ENCODE measurements around the gene CHMP5.

GRCh38 chr9:33248606-33249005, 16.2 kb upstream of the CHMP5 start:
- no peak for TF ChIP-seq RAD21 (IDR thresholded peaks at IDR 0.05; ENCODE audit: low read length)
- no peak for TF ChIP-seq CTCF (IDR thresholded peaks at IDR 0.05)
- no peak for TF ChIP-seq CHD2 (IDR thresholded peaks at IDR 0.05; ENCODE audit: low read length, partially characterized antibody)
- TF ChIP-seq RFX5 (IDR thresholded peaks at IDR 0.05; ENCODE audit: low read length), result no peak
- no peak for TF ChIP-seq MAX (IDR thresholded peaks at IDR 0.05; ENCODE audit: low read depth)
- no peak for TF ChIP-seq EP300 (IDR thresholded peaks at IDR 0.05; ENCODE audit: borderline replicate concordance in 1 of 2, low read depth in 1 of 2, low read length in 1 of 2)

Measured in SK-N-SH (cell line).